Fibroblast of skin of left biceps (primary cell): ENCODE results near the gene KIF11.

Source experiments
- DNase-seq, 2 experiments: peaks; one replicate each; pipeline ENCODE4 v3.0.0-alpha.2; 2013; ENCODE audit warnings: low read depth in 2 of 2

The KIF11 gene

DNA sequence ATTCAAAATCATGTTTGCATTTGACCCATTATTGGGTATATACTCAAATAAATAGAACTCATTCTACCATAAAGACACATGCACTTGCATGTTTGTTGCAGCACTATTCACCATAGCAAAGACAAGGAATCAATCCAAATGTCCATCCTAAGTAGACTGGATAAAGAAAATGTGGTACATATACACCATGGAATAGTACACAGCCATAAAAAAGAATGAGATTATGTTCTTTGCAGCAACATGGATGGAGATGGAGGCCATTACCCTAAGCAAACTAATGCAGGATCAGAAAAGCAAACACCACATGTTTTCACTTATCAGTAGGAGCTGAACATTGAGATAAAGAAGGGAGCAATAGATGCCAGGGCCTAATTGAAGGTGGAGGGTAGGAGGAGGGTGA, 84.8 kb downstream of the KIF11 start:
- no peak for DNase-seq

DNA sequence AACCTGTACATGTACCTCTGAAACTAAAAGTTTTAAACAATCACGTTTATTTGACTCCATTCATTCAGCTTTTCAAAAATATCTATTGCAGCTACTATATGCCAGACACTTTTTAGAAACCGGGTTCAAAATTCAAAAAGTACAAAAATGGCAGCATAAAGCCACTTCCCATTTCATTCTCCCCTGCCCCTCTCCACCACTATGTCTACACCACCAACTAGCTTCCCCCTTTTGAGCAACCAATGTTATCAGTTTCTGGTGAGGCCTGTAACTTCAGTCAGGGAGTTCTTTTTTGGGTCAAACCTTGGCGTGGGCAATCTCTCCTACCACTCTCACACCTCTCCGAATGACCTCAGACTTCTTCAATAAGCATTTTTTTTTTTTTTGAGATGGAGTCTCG, 85.3 kb downstream of the KIF11 start:
- DNase-seq: no peak

DNA sequence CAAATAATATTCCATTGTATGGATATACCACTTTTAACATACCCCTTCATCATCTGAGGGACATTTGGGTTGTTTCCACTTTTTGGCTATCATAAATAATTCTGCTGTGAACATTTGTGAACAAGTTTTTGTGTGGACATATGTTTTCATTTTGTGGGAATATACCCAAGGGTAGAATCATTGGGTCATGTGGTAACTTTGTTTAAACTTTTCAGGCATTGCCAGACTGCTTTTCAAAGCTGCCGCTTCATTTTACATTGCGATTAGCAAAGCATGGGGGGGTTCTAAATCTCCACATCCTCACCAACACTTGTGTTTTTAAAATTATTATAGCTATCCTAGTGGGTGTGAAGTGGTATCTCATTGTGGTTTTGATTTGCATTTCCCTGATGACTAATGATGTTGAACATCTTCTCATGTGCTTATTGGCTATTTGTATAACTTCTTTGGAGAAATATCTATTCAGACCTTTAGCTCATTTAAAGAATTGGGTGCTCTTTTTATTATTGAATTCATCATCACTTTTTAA, 88.4 kb downstream of the KIF11 start:
- DNase-seq: no peak

DNA sequence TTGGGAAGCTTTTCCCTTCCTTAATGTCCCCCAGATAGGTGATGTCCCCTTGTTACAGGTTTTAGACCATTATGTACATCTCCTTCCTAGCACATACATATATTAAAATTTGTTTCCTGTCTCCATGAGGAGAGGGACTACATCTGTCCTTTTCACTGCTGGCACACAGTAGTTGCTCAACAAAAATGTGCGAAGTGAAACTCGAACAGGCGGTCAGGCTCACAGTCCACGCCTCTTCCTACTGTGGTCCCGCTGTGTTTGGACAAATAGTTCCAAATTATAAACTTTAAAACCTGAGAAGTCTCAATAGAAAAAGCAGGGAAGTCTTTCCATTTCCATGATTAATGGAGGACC, 95.6 kb downstream of the KIF11 start:
- no peak for DNase-seq

DNA sequence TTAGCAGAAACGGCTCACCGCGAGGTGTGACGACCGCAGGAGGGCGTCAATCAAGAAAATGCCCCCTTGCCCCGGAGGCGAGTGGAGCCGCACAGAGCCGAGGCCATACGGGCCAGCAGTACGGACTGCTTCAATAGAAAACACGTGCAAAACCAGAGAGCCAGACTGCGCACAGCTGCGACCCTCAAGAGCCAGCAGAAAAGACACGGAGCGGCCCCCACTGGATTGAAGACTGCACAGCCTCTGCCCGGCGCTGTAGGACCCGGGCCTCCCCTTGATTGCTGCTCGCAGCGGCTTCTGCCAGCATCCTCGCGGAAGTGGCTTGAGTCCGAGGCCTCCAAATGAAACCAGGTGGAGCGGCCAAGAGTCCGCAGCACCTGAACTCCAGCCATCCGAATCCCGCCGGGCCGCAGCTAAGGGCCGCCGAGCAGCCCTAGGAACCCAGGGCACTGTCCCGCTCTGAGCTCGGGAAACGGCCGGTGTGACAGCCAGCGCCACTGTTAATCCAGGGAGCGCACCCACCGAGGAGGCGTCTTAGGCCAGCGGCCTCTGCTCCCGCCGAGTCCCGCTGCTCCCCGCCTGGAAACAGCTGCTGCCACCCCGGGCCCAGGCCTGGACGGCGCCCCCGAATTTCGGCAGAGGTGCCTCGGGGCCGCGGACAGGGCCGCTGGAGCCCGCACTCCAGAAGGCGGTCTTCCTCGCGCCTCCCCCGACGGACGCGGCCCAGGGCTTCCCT, 96.2 kb downstream of the KIF11 start:
- no peak for DNase-seq

DNA sequence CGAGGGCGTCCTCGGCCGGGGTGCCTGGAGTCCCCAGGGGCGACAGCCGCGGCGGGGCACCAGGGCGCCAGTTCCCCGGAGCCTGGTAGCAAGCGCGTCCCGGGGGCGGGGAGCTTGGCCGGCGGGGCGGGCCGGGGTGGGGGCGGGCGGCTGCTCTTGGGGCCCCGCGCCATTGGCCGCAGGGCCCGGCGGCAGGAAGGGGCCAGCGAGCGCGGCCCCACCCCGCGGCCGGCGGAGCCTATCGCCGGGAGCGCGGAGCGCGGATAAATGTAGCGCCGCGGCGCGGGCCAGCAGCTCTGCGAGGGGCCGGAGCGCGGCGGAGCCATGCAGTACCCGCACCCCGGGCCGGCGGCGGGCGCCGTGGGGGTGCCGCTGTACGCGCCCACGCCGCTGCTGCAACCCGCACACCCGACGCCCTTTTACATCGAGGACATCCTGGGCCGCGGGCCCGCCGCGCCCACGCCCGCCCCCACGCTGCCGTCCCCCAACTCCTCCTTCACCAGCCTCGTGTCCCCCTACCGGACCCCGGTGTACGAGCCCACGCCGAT, 96.8 kb downstream of the KIF11 start, which contains the start of gene HHEX:
TSS of gene HHEX (plus strand) at position 293 of the 548 bp plus-strand sequence. CDS start at position 325, 32 bp downstream.
- no peak for DNase-seq

DNA sequence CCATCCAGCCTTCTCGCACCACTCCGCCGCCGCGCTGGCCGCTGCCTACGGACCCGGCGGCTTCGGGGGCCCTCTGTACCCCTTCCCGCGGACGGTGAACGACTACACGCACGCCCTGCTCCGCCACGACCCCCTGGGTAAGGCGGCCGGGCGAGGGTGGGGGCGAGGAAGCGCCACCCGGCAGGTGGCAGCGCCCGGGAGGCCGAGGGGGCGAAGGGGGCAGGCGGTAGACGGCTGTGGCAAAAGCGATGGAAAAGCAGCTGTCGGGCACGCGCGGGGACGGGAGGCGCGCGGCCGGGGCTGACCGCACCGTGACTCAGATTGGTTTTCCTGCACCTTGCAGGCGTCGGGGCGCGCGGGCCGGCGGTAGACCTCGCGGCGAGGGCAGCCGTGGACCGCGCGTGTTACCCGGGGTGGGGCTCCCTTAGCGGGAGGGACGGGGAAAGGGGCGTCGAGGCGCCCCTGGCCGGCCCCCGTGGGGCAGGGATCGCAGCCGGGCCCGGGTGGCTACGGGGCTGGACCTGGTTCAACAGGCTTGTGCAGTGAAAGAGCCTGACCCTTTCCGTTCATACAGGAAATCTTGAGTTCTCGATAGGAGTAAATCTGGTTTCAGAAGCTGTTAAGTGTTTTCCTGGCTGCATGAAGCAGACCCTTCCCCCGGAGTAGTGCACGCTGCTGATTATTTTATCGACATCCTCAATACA, 97.4 kb downstream of the KIF11 start:
- DNase-seq: no peak

DNA sequence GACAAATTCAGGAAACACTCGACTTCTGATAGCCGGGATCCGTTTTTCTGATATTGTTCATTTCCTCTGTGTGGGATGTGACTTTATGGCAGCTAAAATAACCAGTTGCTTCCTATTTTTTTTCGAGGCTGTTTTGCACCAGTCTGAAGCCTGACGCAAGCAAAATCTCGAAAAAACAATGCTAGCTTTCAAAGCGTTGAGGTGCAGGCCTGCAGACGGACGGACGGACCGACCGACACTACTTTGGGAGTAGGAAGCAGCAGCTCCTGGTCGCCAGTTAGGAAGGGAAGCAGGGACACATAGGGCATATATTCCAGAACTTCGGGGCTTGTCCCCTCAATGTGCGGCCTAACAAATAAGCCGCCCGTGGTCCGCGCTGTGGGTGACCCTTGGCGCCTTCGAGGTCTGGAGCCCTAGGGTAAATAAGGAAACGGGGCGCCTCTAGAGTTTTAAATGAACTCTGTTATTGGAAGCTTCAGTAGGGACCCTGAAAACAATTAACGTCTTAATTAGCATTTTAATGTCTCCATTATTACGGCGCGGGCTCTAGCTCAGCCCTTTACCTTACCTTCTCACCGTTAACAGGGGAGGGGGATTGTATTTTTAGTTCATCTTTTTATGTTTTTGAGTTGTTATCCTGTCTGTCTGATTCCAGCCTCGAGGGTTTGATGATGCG, 98.1 kb downstream of the KIF11 start:
- DNase-seq: no peak

DNA sequence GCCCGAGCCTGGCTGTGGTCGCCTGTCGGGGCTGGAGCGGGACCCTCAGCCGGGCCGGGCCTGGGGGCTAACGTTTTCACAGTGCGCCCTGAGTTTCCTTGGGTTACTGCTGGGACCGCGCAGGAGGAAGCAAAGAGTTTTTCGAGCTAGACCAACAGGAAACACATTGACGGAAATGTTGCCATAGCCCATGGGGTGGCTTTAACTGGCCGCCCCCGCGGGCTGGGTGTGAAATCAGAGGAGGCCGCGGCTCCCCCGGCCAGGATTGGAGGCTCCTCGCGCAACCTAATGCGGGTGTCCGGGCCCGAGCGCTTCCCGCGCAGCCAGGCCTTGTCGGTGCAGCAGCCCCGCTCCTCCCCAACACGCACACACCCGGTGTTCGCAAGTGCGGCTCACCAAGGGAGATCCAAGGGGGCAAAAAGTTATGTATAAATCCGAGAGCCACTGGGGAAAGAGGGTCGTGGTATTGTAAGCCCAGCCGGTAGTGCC, 98.7 kb downstream of the KIF11 start:
- DNase-seq: no peak

DNA sequence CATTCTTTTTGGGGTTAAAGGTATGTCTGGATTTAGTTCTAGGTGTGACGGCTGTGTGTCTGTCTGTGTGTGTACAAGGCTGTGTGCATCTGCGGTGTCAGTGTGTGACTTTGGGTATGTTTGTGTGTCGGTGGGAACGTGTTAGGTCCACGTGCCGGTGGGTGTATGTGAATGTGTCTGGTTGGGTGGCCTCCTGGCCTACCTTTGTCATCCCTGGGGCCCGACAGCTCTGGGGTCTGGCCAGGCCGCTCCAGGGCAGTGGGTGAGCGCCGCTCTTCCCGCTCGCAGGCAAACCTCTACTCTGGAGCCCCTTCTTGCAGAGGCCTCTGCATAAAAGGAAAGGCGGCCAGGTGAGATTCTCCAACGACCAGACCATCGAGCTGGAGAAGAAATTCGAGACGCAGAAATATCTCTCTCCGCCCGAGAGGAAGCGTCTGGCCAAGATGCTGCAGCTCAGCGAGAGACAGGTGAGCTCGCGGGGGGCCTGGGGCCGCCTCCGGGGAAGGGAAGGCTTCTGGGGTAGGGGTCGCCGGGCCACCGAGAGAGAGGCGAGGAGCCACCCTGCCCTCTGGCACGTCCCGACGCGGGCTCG, 99.2 kb downstream of the KIF11 start:
- DNase-seq: no peak

DNA sequence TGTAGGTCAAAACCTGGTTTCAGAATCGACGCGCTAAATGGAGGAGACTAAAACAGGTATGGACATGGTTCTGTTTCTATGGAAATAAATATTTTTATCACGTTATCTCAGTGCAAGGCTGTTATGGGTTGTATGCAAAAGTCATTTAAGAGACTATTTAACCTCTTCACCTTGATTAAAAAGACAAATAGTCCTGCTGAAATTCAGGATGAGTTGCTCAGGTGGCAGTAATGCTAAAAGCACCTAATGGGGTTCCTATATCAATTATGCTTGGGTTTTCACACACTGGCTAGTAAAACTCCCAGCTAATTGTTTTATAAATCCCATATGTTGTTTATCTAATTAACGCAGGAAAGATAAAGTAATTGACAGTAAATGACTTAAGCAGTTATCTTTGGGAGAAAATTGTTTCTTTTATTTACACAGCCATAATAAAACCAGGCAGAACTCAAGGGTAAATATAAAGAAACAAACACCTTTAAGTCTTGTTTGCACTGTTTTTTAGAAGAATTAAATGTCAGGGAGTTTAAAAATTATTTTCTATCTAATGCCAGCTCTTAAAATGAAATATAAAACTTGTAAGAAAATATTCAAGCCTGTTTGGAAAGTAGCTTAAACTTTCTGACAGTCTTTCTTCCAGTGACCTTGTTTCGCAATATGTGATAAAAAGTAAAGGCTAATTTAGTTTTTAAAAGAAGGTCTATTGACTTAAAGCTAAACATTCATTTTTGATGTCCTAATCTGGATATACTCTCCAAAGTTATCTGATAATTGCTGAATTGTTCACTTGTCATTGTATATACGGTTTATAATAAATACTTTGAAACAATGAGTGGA, 100.0 kb downstream of the KIF11 start:
- no peak for DNase-seq

DNA sequence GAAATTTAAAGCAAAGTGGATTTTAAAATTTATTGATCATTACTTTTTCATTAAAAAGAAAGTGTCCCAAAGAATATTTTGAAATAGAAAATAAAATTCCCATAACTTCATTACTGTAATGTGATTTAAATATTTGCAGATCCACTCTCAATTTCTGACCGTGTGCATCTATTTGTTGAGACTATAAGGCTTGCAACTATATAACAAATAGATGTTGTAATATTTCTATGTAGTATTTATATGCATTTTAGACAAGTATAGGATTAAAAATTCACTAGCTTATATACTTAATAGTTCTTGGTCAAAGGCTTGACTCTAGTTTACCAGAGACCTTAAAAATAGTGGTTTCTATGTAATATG, 100.6 kb downstream of the KIF11 start:
- DNase-seq: no peak

DNA sequence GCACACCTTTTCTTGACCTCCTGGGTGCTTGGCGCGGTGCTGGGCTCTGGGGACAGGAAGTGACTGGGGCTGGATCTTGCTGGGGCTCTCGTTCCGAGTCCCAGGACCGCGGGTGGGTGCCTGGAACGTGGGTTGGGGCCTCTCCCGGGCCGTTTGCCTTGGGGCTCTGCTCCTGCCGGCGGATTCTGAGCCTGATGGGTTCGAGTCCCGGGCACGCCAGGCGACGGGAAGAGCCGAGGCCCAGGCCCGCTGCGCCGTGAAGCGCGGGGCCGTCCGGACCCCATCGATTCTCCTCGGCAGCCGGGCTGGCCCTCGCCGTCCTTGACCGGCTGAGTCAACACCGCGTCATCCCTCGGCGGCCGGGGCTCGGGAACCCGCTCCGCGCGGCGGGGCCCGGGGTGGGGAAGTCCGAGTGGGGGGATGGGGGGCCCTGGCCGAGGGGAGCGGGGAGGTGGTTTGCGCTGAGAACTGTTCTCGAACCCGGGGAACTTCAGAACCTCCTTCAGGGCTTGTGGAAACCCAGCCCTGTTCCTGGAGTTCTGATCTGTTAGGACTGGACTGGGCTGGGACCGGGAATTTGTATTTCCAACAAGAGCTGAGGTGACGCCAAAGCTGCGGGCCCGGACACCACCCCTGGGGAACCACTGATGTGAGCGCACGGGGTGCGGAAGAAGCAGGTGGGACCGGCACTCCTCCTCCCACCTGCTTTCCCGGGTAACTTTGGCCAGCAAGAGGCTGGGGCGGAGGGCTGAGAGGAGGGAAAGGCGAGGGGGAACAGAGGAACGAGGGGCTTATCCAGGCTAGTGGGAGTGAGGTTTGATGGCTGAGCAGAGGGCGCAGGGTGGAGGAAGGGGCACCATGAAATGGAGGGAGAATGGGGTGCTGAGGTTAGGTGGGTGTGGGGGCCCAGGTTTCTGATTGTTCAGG, 103.0 kb downstream of the KIF11 start:
- no peak for DNase-seq

DNA sequence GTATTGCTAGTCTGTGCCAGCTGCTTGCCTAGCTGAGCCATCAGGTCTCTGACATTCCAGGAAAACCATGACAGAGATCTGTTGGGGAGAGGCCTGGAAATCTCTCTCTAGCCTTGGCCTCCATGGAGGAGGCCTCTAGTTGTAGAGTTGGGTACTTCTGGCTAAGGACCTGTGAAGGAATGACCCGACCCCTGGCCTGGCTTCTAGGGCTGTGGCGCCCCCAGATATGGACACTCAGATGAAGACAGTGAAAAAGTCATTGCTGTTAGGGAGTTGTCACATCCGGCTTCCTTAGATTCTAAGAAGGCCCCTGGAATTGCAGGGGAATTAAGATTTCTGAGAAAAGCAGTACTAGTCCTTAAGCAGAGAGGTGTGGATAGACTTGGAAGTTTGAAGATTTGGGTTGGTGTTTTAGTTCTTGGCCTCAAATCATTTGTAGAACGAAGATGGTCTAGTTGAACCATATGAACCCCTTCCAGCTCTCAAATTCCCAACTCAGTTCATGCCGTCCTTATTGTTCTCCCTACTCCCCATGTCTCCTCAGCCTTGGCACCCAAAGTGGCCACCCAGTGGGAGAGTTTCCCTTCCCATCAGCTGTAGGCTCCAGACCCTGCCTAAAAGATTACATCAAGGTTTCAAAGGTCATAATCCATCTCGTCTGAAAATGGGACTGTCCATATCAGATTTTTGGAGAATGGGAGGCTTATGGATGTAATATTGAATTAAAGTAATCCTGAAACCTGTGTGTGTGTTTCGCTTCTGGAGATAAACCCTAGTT, 103.9 kb downstream of the KIF11 start:
- DNase-seq: no peak

DNA sequence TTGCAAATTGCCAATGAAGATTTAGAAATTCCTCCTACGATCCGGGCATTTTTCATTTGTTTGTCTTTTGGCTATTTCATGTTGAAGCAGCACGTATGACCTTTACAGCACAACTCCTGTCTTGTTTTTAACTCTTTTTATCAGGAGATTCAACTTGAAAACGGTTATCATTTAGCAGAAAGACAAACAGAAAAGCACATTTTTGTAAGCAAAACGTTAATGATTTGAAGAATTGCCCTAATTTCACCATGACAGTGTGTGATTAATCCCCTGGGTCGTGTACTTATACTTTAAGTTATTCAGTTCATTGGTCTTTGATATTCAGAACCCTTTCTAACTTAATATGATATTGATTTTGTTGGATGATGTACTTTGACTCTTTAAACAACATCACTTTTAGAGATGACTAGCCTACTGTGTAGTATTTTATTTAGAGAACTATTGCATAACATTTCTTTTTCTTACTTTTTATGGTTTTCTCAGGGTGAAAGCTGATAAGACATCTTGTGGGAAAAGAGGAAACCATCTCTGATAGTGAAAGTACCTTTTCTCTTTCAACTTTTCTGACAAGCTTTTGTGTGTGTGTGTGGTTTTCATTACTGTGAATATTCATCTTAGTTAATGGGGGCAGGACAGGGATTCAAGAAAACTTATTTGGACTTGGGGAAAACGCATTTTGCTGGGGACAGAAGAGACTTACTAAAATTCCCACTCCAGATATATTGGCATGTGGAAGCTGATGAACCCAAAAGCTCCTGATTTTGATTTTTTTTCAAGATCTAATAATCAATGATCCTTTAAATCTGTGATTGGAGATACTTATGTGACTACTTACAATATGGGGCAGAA, 105.0 kb downstream of the KIF11 start:
- no peak for DNase-seq

DNA sequence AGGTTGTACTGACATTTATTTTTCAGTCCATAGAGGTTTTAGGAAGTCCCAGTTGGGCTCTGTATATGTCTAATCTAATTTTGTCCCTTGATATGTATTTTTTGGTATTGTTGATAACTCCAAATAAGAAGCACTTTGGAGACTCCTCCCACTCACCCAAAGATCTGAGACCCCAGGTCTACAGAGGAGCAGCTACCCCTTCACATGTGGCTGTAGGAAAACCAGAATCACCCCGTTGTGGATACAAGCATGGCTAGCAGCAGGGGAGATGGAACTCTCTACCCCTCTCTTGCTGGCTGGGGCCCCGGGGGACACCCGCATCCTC, 106.2 kb downstream of the KIF11 start:
- DNase-seq: no peak

DNA sequence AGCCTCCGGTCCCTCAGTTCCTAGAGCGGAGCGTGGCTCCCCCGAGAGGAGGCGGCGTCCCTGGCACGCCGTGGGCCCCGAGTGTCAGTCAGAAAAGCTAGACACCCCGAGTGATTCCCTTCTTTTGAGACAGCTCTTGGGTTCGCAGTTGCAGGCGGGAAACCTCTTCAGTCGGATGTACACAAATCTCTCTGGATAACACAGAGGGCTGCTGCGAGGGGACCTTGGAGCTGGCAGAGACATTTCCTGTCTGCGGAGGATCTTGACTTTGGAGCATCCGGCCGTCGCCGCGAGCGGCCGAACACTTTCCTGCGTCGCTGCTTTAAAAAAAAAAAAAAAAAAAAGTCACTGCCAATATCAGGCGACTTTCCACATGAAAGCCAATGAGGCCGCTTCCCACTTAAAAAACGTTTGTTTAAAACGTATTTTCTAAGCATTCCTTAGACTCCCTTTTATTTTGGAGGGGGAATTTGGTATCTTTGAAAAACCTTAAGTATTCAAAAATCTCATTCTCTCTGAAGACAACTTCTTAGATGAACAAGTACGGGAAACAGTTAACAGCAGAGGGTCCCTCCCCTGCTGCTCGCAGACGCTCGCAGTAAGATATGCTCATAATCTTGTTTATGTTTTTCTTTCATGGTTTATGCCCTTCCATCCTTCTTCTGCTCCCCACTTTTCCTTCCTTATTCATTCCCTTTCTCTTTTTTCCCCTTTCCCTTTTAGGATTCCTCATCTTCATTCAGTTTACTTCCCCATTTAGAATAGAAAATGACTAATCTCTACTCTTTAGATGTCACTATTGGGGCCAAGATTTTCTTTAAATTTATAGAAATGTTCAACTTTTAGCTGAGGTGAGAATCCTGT, 106.8 kb downstream of the KIF11 start:
- DNase-seq: no peak
